HCT116 (cell line): ENCODE data around the gene ACP7. TPM values are rescaled to one million over a fixed set of nuclear protein-coding genes. Genes with fewer than 3 reads are reported as not detected.

Source experiments
- ATAC-seq: fragments of 200-7000 bp; cut with Tn5 transposase; 2 replicates; pipeline ENCODE4 v1.9.1; 2020; ENCODE audit warnings: mild to moderate bottlenecking, moderate library complexity
- BruUV-seq: library from RNA; stranded (reverse); fragments of 400-500 nt; replicated peaks from 2 replicates; lab custom pipeline; 2021; lab: Mats Ljungman, UMichigan
- CTCF ChIA-PET: fragments of 300-600 bp; sonication (Branson Sonifier 250); formaldehyde crosslinking; loops from one replicate; lab custom pipeline; 2021; ENCODE audit warnings: antibody characterized with exemption; lab: Charles Lee
- POLR2A ChIA-PET: fragments of 300-600, 350-600 bp; sonication (Branson Sonifier 250); formaldehyde crosslinking; loops from one replicate; lab custom pipeline; 2021; ENCODE audit warnings: antibody characterized with exemption; lab: Charles Lee
- RAD21 ChIA-PET, 2 experiments: fragments of 300-600 bp; sonication (Branson Sonifier 250); formaldehyde crosslinking; loops; one replicate each; lab custom pipeline; 2023; ENCODE audit warnings: low total read pairs in 2 of 2; ENCODE audit not compliant: uncharacterized antibody in 2 of 2, unreplicated experiment in 2 of 2, low non-redundant PET in 1 of 2; lab: Charles Lee
- DNase-seq: peaks from one replicate; pipeline ENCODE4 v3.0.0-alpha.2; 2010; ENCODE audit warnings: low read depth, low spot score
- H2AFZ ChIP-seq: fragments of 200-600 bp; shearing (Covaris generic), sonication (generic); 2 replicates; pipeline ENCODE4 v1.6.1; 2017; ENCODE audit warnings: low read depth, mixed run types, mixed read lengths, antibody characterized with exemption, low read length; ENCODE audit not compliant: poor library complexity, severe bottlenecking
- H3K27ac ChIP-seq: 2 replicates; pipeline ENCODE4 v1.5.1; 2012; ENCODE audit warnings: low read depth, low read length
- H3K27me3 ChIP-seq: fragments of 200-600 bp; sonication (generic); 2 replicates; pipeline ENCODE4 v1.6.1; 2016; ENCODE audit warnings: mixed run types, low read length, mixed read lengths; ENCODE audit not compliant: insufficient read depth
- H3K36me3 ChIP-seq, 2 experiments: fragments of 200-500 bp in 1 of 2; fragments of 200-600 bp in 1 of 2; sonication (Bioruptor generic) in 1 of 2; sonication (generic) in 1 of 2; 2 replicates each; pipeline versions ENCODE4 v1.5.1 to v1.6.1; 2014 to 2016; ENCODE audit warnings: low read length in 2 of 2, inconsistent platforms in 1 of 2, mixed read lengths in 1 of 2, mixed run types in 1 of 2; ENCODE audit not compliant: insufficient read depth in 2 of 2, control insufficient read depth in 1 of 2
- H3K4me1 ChIP-seq, 2 experiments: fragments of 200-600 bp in 1 of 2; sonication (generic) in 1 of 2; 2 replicates each; pipeline versions ENCODE4 v1.5.1 to v1.6.1; 2012 to 2017; ENCODE audit warnings: low read length in 2 of 2, inconsistent platforms in 1 of 2, mild to moderate bottlenecking in 1 of 2, mixed read lengths in 1 of 2, mixed run types in 1 of 2, moderate library complexity in 1 of 2; ENCODE audit not compliant: insufficient read depth in 2 of 2, control insufficient read depth in 1 of 2
- H3K4me2 ChIP-seq: fragments of 200-600 bp; sonication (generic); 2 replicates; pipeline ENCODE4 v1.6.1; 2017; ENCODE audit warnings: mixed run types, low read length, mixed read lengths
- H3K4me3 ChIP-seq, 2 experiments: fragments of 200-600 bp in 1 of 2; sonication (generic) in 1 of 2; replicated peaks in 1 of 2; 2 replicates each; pipeline ENCODE4 v1.5.1; 2011 to 2016; ENCODE audit warnings: low read length in 2 of 2, control low read depth in 1 of 2, low read depth in 1 of 2, mild to moderate bottlenecking in 1 of 2, mixed read lengths in 1 of 2, mixed run types in 1 of 2
- H3K79me2 ChIP-seq: fragments of 200-600 bp; sonication (generic); 2 replicates; pipeline ENCODE4 v1.6.1; 2017; ENCODE audit warnings: mild to moderate bottlenecking, mixed run types, low read length, moderate library complexity, mixed read lengths; ENCODE audit not compliant: insufficient read depth
- H3K9ac ChIP-seq: fragments of 200-600 bp; sonication (generic); 2 replicates; pipeline ENCODE4 v1.6.1; 2016; ENCODE audit warnings: low read length, mixed read lengths
- H3K9me2 ChIP-seq: fragments of 200-600 bp; sonication (generic), shearing (Covaris generic); 2 replicates; pipeline ENCODE4 v1.6.1; 2017; ENCODE audit warnings: mixed run types, mild to moderate bottlenecking, moderate library complexity; ENCODE audit not compliant: insufficient read depth
- H3K9me3 ChIP-seq, 2 experiments: fragments of 200-500 bp in 1 of 2; fragments of 200-600 bp in 1 of 2; sonication (Bioruptor generic) in 1 of 2; sonication (generic) in 1 of 2; 2 replicates each; pipeline ENCODE4 v1.6.1; 2014 to 2017; ENCODE audit warnings: low read length in 2 of 2, mixed read lengths in 2 of 2, inconsistent platforms in 1 of 2, low read depth in 1 of 2, mild to moderate bottlenecking in 1 of 2, mixed run types in 1 of 2, moderate library complexity in 1 of 2; ENCODE audit not compliant: control insufficient read depth in 1 of 2, insufficient read depth in 1 of 2
- H4K20me1 ChIP-seq: fragments of 200-600 bp; sonication (generic), shearing (Covaris generic); 2 replicates; pipeline ENCODE4 v1.6.1; 2017; ENCODE audit warnings: mixed run types, mild to moderate bottlenecking, moderate library complexity; ENCODE audit not compliant: insufficient read depth
- CBX3 ChIP-seq: IDR thresholded peaks from 2 replicates; pipeline ENCODE4 v1.6.1; 2012; ENCODE audit warnings: low read depth
- CEBPB ChIP-seq: IDR thresholded peaks from 2 replicates; pipeline ENCODE4 v1.6.1; 2012; ENCODE audit warnings: low read depth
- EGR1 ChIP-seq: IDR thresholded peaks from 2 replicates; pipeline ENCODE4 v1.6.1; 2012; ENCODE audit warnings: low read depth
- ELF1 ChIP-seq: IDR thresholded peaks from 2 replicates; pipeline ENCODE4 v1.6.1; 2012; ENCODE audit warnings: low read depth, borderline replicate concordance
- FOSL1 ChIP-seq: IDR thresholded peaks from 2 replicates; pipeline ENCODE4 v1.6.1; 2012; ENCODE audit warnings: low read depth
- JUND ChIP-seq: IDR thresholded peaks from 2 replicates; pipeline ENCODE4 v1.6.1; 2012
- POLR2A ChIP-seq: IDR thresholded peaks from 2 replicates; pipeline ENCODE4 v1.7.0; 2011; ENCODE audit warnings: borderline replicate concordance; ENCODE audit not compliant: insufficient read depth, insufficient read length; ENCODE audit errors: extremely low read depth
- POLR2AphosphoS5 ChIP-seq: IDR thresholded peaks from 2 replicates; pipeline ENCODE4 v1.6.1; 2011; ENCODE audit warnings: mild to moderate bottlenecking, low read depth, low read length, moderate library complexity
- RAD21 ChIP-seq: IDR thresholded peaks from 2 replicates; pipeline ENCODE4 v1.6.1; 2012; ENCODE audit warnings: low read depth, mild to moderate bottlenecking
- SIN3A ChIP-seq: IDR thresholded peaks from 2 replicates; pipeline ENCODE4 v1.6.1; 2012; ENCODE audit warnings: low read depth
- SP1 ChIP-seq: IDR thresholded peaks from 2 replicates; pipeline ENCODE4 v1.6.1; 2012; ENCODE audit warnings: low read depth
- SRF ChIP-seq: IDR thresholded peaks from 2 replicates; pipeline ENCODE4 v1.6.1; 2012; ENCODE audit warnings: low read depth
- TCF7L2 ChIP-seq: IDR thresholded peaks from 2 replicates; pipeline ENCODE4 v1.7.0; 2011; ENCODE audit warnings: borderline replicate concordance, inconsistent platforms; ENCODE audit not compliant: insufficient read depth, insufficient read length; ENCODE audit errors: extremely low read depth
- ZFX ChIP-seq: fragments of 450-650 bp; IDR thresholded peaks from 2 replicates; pipeline ENCODE4 v1.6.1; 2017
- ZNF274 ChIP-seq: fragments of 200-500 bp; sonication (Bioruptor generic); IDR thresholded peaks from 2 replicates; pipeline ENCODE4 v1.6.1; 2014; ENCODE audit warnings: mild to moderate bottlenecking, low read depth, low read length, inconsistent platforms
- intact Hi-C: fragments of 100-400 bp; cut with micrococcal nuclease; formaldehyde crosslinking; loops from 2 replicates; pipeline ENCODE4 v1.10.0; 2022
- total RNA-seq: library from RNA; stranded (reverse); gene quantifications from one replicate; pipeline ENCODE4 v1.2.1, GENCODE V29; 2021; ENCODE audit not compliant: unreplicated experiment
- TF ChIP-seq, protein P1 (sequence below), 3 experiments: fragments of 200-600 bp in 1 of 3; sonication (generic) in 1 of 3; IDR thresholded peaks in 2 of 3; conservative IDR thresholded peaks in 1 of 3; 2 replicates each; pipeline ENCODE4 v1.5.1; 2012 to 2017; ENCODE audit warnings: low read depth in 2 of 3, low read length in 2 of 3, antibody characterized with exemption in 1 of 3, borderline replicate concordance in 1 of 3, control low read depth in 1 of 3, mild to moderate bottlenecking in 1 of 3, mixed read lengths in 1 of 3, mixed run types in 1 of 3, moderate library complexity in 1 of 3; ENCODE audit not compliant: insufficient read depth in 1 of 3
- TF ChIP-seq, protein P2 (sequence below): IDR thresholded peaks from 2 replicates; pipeline ENCODE4 v1.6.1; 2012
- TF ChIP-seq, protein P3 (sequence below): IDR thresholded peaks from 2 replicates; pipeline ENCODE4 v1.6.1; 2011; ENCODE audit warnings: mild to moderate bottlenecking, low read length, moderate library complexity; ENCODE audit not compliant: insufficient replicate concordance; ENCODE audit errors: extremely low read depth

Gene ACP7
- total RNA-seq, 1 experiment from 2014 or later = 4.7 TPM

DNA sequence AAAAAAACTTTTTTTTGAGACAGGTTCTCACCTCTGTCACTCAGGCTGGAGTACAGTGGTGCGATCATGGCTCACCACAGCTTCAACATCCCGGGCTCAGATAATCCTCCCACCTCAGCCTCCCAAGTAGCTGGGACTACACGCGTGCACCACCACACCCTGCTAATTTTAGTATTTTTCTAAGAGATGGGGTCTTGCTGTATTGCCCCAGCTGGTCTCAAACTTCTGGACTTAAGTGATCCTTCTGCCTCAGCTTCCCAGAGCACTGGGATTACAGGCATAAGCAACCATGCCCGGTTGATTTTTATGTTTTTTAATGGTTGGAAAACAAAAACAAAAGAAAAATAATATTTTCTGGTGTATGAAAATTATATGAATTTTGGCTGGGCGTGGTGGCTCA lies 9.2 kb upstream of the ACP7 start:
- TF ChIP-seq, protein P1, sequence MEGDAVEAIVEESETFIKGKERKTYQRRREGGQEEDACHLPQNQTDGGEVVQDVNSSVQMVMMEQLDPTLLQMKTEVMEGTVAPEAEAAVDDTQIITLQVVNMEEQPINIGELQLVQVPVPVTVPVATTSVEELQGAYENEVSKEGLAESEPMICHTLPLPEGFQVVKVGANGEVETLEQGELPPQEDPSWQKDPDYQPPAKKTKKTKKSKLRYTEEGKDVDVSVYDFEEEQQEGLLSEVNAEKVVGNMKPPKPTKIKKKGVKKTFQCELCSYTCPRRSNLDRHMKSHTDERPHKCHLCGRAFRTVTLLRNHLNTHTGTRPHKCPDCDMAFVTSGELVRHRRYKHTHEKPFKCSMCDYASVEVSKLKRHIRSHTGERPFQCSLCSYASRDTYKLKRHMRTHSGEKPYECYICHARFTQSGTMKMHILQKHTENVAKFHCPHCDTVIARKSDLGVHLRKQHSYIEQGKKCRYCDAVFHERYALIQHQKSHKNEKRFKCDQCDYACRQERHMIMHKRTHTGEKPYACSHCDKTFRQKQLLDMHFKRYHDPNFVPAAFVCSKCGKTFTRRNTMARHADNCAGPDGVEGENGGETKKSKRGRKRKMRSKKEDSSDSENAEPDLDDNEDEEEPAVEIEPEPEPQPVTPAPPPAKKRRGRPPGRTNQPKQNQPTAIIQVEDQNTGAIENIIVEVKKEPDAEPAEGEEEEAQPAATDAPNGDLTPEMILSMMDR (IDR thresholded peaks at IDR 0.05 in 2 of 3, conservative IDR thresholded peaks at IDR 0.05 in 1 of 3; ENCODE audit: borderline replicate concordance in 1 of 3, insufficient read depth in 1 of 3, low read depth in 2 of 3, low read length in 2 of 3) = no peak
- no peak for TF ChIP-seq SIN3A
- TF ChIP-seq, protein P2, sequence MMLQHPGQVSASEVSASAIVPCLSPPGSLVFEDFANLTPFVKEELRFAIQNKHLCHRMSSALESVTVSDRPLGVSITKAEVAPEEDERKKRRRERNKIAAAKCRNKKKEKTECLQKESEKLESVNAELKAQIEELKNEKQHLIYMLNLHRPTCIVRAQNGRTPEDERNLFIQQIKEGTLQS = no peak
- no peak for TF ChIP-seq POLR2A
- no peak for TF ChIP-seq TCF7L2
- no peak for TF ChIP-seq EGR1
- TF ChIP-seq CEBPB = no peak
- TF ChIP-seq ZNF274 = no peak
- no peak for TF ChIP-seq POLR2AphosphoS5
- no peak for TF ChIP-seq SRF
- TF ChIP-seq FOSL1 = no peak
- TF ChIP-seq JUND = no peak
- no peak for TF ChIP-seq RAD21
- TF ChIP-seq SP1 = no peak
- TF ChIP-seq ELF1 = no peak
- TF ChIP-seq ZFX = no peak
- no peak for TF ChIP-seq CBX3
- TF ChIP-seq, protein P3, sequence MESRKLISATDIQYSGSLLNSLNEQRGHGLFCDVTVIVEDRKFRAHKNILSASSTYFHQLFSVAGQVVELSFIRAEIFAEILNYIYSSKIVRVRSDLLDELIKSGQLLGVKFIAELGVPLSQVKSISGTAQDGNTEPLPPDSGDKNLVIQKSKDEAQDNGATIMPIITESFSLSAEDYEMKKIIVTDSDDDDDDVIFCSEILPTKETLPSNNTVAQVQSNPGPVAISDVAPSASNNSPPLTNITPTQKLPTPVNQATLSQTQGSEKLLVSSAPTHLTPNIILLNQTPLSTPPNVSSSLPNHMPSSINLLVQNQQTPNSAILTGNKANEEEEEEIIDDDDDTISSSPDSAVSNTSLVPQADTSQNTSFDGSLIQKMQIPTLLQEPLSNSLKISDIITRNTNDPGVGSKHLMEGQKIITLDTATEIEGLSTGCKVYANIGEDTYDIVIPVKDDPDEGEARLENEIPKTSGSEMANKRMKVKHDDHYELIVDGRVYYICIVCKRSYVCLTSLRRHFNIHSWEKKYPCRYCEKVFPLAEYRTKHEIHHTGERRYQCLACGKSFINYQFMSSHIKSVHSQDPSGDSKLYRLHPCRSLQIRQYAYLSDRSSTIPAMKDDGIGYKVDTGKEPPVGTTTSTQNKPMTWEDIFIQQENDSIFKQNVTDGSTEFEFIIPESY = no peak
- Histone ChIP-seq H2AFZ (no peak overlapping the region), H4K20me1 (no peaks in the 10 kb centered on the region), H3K79me2 (peaks cover 6% of the 10 kb centered on the region; the same call in 1 of the 2 replicates), H3K9me2 (no peaks in the 10 kb centered on the region), H3K4me3 (no peak overlapping the region), H3K4me1 (peaks cover 73 to 92% of the 10 kb centered on the region in 2 experiments), H3K4me2 (no peak overlapping the region), H3K9me3 (no peaks in the 10 kb centered on the region), H3K36me3 (no peaks in the 10 kb centered on the region), H3K27ac (peak overlapping the region; percentile 72), H3K27me3 (no peaks in the 10 kb centered on the region), H3K9ac (peak overlapping the region; percentile 31; the same call in 1 of the 2 replicates)
- ATAC-seq (no peak), DNase-seq (no peak)
- POLR2A ChIA-PET = interaction anchor here (1.3 kb wide), 1 partner anchor 10 kb away, joined by 7 read pairs; no protein-coding TSS in a partner anchor
- BruUV-seq = no TSS peak
- CTCF ChIA-PET = no interaction called here
- intact Hi-C loops = no loop called here
- RAD21 ChIA-PET = no interaction called here
